Right atrium auricular region (tissue), 2 donors: Measurements from ENCODE around the gene KEAP1. TPM values are rescaled to one million over a fixed set of nuclear protein-coding genes. Genes with fewer than 3 reads are reported as not detected.

Experiments
- DNase-seq: peaks from one replicate; pipeline ENCODE4 v3.0.0-alpha.2; 2019; ENCODE audit warnings: low spot score
- H3K27ac ChIP-seq, 2 donors: fragments of 200-600 bp; sonication (generic); 1 replicate in 1 of 2; 2 replicates in 1 of 2; pipeline ENCODE4 v1.5.1; 2016 to 2019
- H3K27me3 ChIP-seq, 2 donors: fragments of 200-600 bp; sonication (generic); one replicate each; pipeline versions ENCODE4 v1.5.1 to v1.6.0; 2017 to 2019
- H3K36me3 ChIP-seq: fragments of 200-600 bp; sonication (generic); one replicate; pipeline ENCODE4 v1.5.1; 2016
- H3K4me1 ChIP-seq, 2 donors: fragments of 200-600 bp; sonication (generic); one replicate each; pipeline versions ENCODE4 v1.5.1 to v1.6.0; 2017 to 2019
- H3K4me3 ChIP-seq, 2 donors: fragments of 200-600 bp; sonication (generic); 1 replicate in 1 of 2; 2 replicates in 1 of 2; pipeline ENCODE4 v1.5.1; 2017 to 2019; ENCODE audit warnings: mild to moderate bottlenecking in 1 of 2, moderate library complexity in 1 of 2
- H3K9me3 ChIP-seq, 2 donors: fragments of 200-600 bp; sonication (generic); one replicate each; pipeline ENCODE4 v1.5.1; 2019
- CTCF ChIP-seq, 2 donors: fragments of 200-600 bp; sonication (generic); IDR thresholded peaks; one replicate each; pipeline ENCODE4 v1.5.1; 2019; ENCODE audit warnings: antibody characterized with exemption in 2 of 2
- microRNA counts, 2 donors: library from miRNA; unstranded; fragments of <30 nt; microRNA quantifications; one replicate each; lab custom pipeline; 2016 to 2017
- microRNA-seq, 2 donors: library from miRNA; unstranded; fragments of <30 nt; microRNA quantifications; one replicate each; pipeline ENCODE4, GENCODE V29; 2016 to 2017; ENCODE audit warnings: borderline number of aligned reads in 2 of 2, borderline replicate concordance in 1 of 2
- total RNA-seq, 2 donors: library from RNA; depleted of rRNA; stranded (reverse); fragments of >200 nt; gene quantifications; one replicate each; pipeline ENCODE4 v1.1.0, GENCODE V29; 2016

KEAP1 gene
- total RNA-seq, 2 donors from 2014 or later = 52.1 to 64.9 TPM

- Histone ChIP-seq H3K36me3 (peaks cover 4% of the 10 kb centered on the region), H3K27me3 (no peaks in the 10 kb centered on the region), H3K4me3 (no peak overlapping the region), H3K4me1 (no peaks in the 10 kb centered on the region), H3K9me3 (no peaks in the 10 kb centered on the region), H3K27ac (no peak overlapping the region)
- no peak for DNase-seq
- TF ChIP-seq CTCF (IDR thresholded peaks at IDR 0.05) = no peak
Observed at GRCh38 chr19:10442698-10443097, 60.5 kb downstream of the KEAP1 start.

GRCh38 chr19:10439588-10439987 is 63.6 kb downstream of the KEAP1 start:
- Histone ChIP-seq H3K27ac (no peak overlapping the region), H3K36me3 (no peaks in the 10 kb centered on the region), H3K27me3 (no peaks in the 10 kb centered on the region), H3K9me3 (no peaks in the 10 kb centered on the region), H3K4me1 (no peaks in the 10 kb centered on the region), H3K4me3 (no peak overlapping the region)
- no peak for TF ChIP-seq CTCF (IDR thresholded peaks at IDR 0.05)
- no peak for DNase-seq

MicroRNAs encoded within 50 kb of the gene (microRNA counts, 767-probe panel; counts per million panel counts)
- microRNA hsa-miR-1238 (lab: Ali Mortazavi, UCI) = 0 to 1,837 counts per million in 2 donors

Small RNA genes lying within 50 kb of the gene (microRNA-seq; reads per million reads assigned to microRNA genes)
- 0 reads per million in 2 donors for gene MIR1238

Other genes with a start within 250 kb of the KEAP1 start
- 10 to 100 TPM; 15.2 to 24.4 TPM for gene ICAM1, start 232.2 kb downstream of the KEAP1 start, total RNA-seq
- under 1 TPM in 1 of 2 donors, not detected in 1; 0.55 TPM for gene ICAM4, start 216.4 kb downstream of the KEAP1 start, total RNA-seq
- gene ICAM5, start 213.4 kb downstream of the KEAP1 start, total RNA-seq = 1 to 10 TPM in 1 of 2 donors, under 1 TPM in 1; 0.22 to 1.7 TPM
- gene ZGLP1, start 193.5 kb downstream of the KEAP1 start, total RNA-seq = under 1 TPM in 1 of 2 donors, not detected in 1; 0.90 TPM
- gene FDX2, start 187.3 kb downstream of the KEAP1 start, total RNA-seq = 10 to 100 TPM; 12.5 to 20.4 TPM
- gene RAVER1, start 169.8 kb downstream of the KEAP1 start, total RNA-seq = 10 to 100 TPM; 14.8 to 24.8 TPM
- gene ICAM3, start 163.7 kb downstream of the KEAP1 start, total RNA-seq = 1 to 10 TPM; 5.3 to 7.1 TPM
- 10 to 100 TPM; 31.7 to 58.8 TPM for gene TYK2, start 122.8 kb downstream of the KEAP1 start, total RNA-seq
- 100 to 1,000 TPM; 130 to 131 TPM for gene CDC37, start 99.8 kb downstream of the KEAP1 start, total RNA-seq
- gene PDE4A, start 82.8 kb downstream of the KEAP1 start, total RNA-seq = 1 to 10 TPM; 9.4 to 9.9 TPM
- under 1 TPM; 0.12 to 0.59 TPM for gene S1PR5, start 14.1 kb upstream of the KEAP1 start, total RNA-seq
- 10 to 100 TPM; 47.1 to 61.2 TPM for gene ATG4D, start 40.5 kb upstream of the KEAP1 start, total RNA-seq
- gene KRI1, start 62.7 kb upstream of the KEAP1 start, total RNA-seq = 10 to 100 TPM in 1 of 2 donors, 1 to 10 TPM in 1; 9.6 to 10.3 TPM
- gene CDKN2D, start 65.6 kb upstream of the KEAP1 start, total RNA-seq = 1 to 10 TPM; 4.4 to 4.6 TPM
- gene AP1M2, start 84.0 kb upstream of the KEAP1 start, total RNA-seq = 1 to 10 TPM in 1 of 2 donors, not detected in 1; 4.8 TPM
- gene SLC44A2, start 122.2 kb upstream of the KEAP1 start, total RNA-seq = 10 to 100 TPM; 91.3 to 96.2 TPM
- gene ILF3, start 151.0 kb upstream of the KEAP1 start, total RNA-seq = 10 to 100 TPM; 59.2 to 75.1 TPM
- 10 to 100 TPM; 15.2 to 15.8 TPM for gene QTRT1, start 198.1 kb upstream of the KEAP1 start, total RNA-seq
- gene DNM2, start 214.7 kb upstream of the KEAP1 start, total RNA-seq = 100 to 1,000 TPM; 111 to 144 TPM